HG02943 (cell line): Measurements from ENCODE around the gene DNAAF9.

Experiments used
- ATAC-seq: cut with Tn5 transposase; IDR thresholded peaks from one replicate; pipeline ENCODE4 v1.9.1; 2021; ENCODE audit warnings: mild to moderate bottlenecking, low read depth, moderate library complexity; ENCODE audit not compliant: unreplicated experiment

DNAAF9 gene

GRCh38 chr20:3378138-3378537 lies 29.3 kb downstream of the DNAAF9 start:
- no peak for ATAC-seq

GRCh38 chr20:3377644-3378043 lies 29.8 kb downstream of the DNAAF9 start:
- ATAC-seq, result no peak

GRCh38 chr20:3374296-3374695 lies 33.2 kb downstream of the DNAAF9 start:
- ATAC-seq, result no peak

GRCh38 chr20:3371754-3372153 lies 35.7 kb downstream of the DNAAF9 start:
- ATAC-seq, result no peak

GRCh38 chr20:3367089-3367488 lies 40.4 kb downstream of the DNAAF9 start:
- ATAC-seq, result no peak

GRCh38 chr20:3364323-3365013 lies 43.0 kb downstream of the DNAAF9 start:
- ATAC-seq, result no peak

GRCh38 chr20:3360752-3361151 lies 46.7 kb downstream of the DNAAF9 start:
- no peak for ATAC-seq

GRCh38 chr20:3358676-3359340 lies 48.7 kb downstream of the DNAAF9 start:
- no peak for ATAC-seq
